Common myeloid progenitor, CD34-positive (primary cell): ENCODE data around the gene LRWD1.
"Not testable (repeated sequence)": the region's sequence is repeated elsewhere in the genome, so short reads cannot be mapped to it uniquely, and the experiment has no call there.

Experiments used
- CTCF ChIA-PET: fragments of 350-600 bp; sonication (Branson Sonifier 250); formaldehyde crosslinking; loops from one replicate; lab custom pipeline; 2021; ENCODE audit warnings: antibody characterized with exemption; lab: Charles Lee
- POLR2A ChIA-PET: fragments of 350-600 bp; sonication (Branson Sonifier 250); formaldehyde crosslinking; loops from one replicate; lab custom pipeline; 2021; ENCODE audit warnings: antibody characterized with exemption; lab: Charles Lee
- DNase-seq, 3 donors: peaks; one replicate each; pipeline versions ENCODE4 v3.0.0 to v3.0.0-alpha.2; 2013
- H3K27ac ChIP-seq, 2 experiments: 1 replicate in 1 of 2; 2 replicates in 1 of 2; pipeline ENCODE4 v1.7.0; 2013; ENCODE audit warnings: inconsistent platforms in 2 of 2, low read length in 2 of 2, mild to moderate bottlenecking in 2 of 2, low read depth in 1 of 2, moderate library complexity in 1 of 2; ENCODE audit not compliant: severe bottlenecking in 2 of 2, insufficient read depth in 1 of 2, poor library complexity in 1 of 2
- H3K27me3 ChIP-seq, 5 experiments: replicated peaks in 2 of 5; 1 replicate in 3 of 5; 2 replicates in 2 of 5; pipeline versions ENCODE4 v1.6.1 to v1.7.0; 2013; ENCODE audit warnings: low read length in 4 of 5, mild to moderate bottlenecking in 2 of 5, moderate library complexity in 2 of 5, inconsistent platforms in 1 of 5; ENCODE audit not compliant: insufficient read depth in 5 of 5, control insufficient read depth in 4 of 5
- H3K36me3 ChIP-seq, 4 experiments: 1 replicate in 2 of 4; 2 replicates in 2 of 4; pipeline versions ENCODE4 v1.6.1 to v1.7.0; 2013; ENCODE audit warnings: low read length in 3 of 4, control low read depth in 1 of 4, mild to moderate bottlenecking in 1 of 4; ENCODE audit not compliant: control insufficient read depth in 4 of 4, insufficient read depth in 4 of 4
- H3K4me1 ChIP-seq, 4 experiments: 1 replicate in 3 of 4; 2 replicates in 1 of 4; pipeline versions ENCODE4 v1.6.1 to v1.7.1; 2013; ENCODE audit warnings: low read length in 3 of 4, mild to moderate bottlenecking in 3 of 4, control low read depth in 1 of 4, inconsistent platforms in 1 of 4, moderate library complexity in 1 of 4; ENCODE audit not compliant: control insufficient read depth in 4 of 4, insufficient read depth in 4 of 4; ENCODE audit errors: control extremely low read depth in 1 of 4
- H3K4me3 ChIP-seq, 7 experiments: 1 replicate in 4 of 7; 2 replicates in 3 of 7; pipeline versions ENCODE4 v1.5.1 to v1.7.0; 2013; ENCODE audit warnings: mild to moderate bottlenecking in 7 of 7, low read length in 6 of 7, moderate library complexity in 6 of 7, inconsistent platforms in 2 of 7, low read depth in 2 of 7, control low read depth in 1 of 7; ENCODE audit not compliant: insufficient read depth in 4 of 7, control insufficient read depth in 1 of 7; ENCODE audit errors: extremely low read depth in 1 of 7
- H3K9me3 ChIP-seq, 5 experiments: 1 replicate in 4 of 5; 2 replicates in 1 of 5; pipeline versions ENCODE4 v1.6.1 to v1.7.1; 2013; ENCODE audit warnings: low read length in 4 of 5, mild to moderate bottlenecking in 2 of 5, inconsistent platforms in 1 of 5, low read depth in 1 of 5, moderate library complexity in 1 of 5; ENCODE audit not compliant: control insufficient read depth in 4 of 5, insufficient read depth in 2 of 5; ENCODE audit errors: control extremely low read depth in 1 of 5
- WGBS: methylation state at CpG from one replicate; pipeline ENCODE4 v1.1.5; 2013; ENCODE audit not compliant: insufficient coverage; 5-methylcytosine and 5-hydroxymethylcytosine counted together

Gene LRWD1

GRCh38 chr7:102450242-102450641 is 14.5 kb upstream of the LRWD1 start:
- Histone ChIP-seq H3K36me3 (peaks cover 5 to 36% (median 26%) of the 10 kb centered on the region in 4 experiments), H3K27me3 (no peaks in the 10 kb centered on the region), H3K4me3 (no peak overlapping the region), H3K27ac (no peak overlapping the region), H3K4me1 (no peaks in the 10 kb centered on the region), H3K9me3 (no peaks in the 10 kb centered on the region)
- peak; percentile 49 to 69 (median 66) for DNase-seq
- WGBS = 76% methylated on average over 6 of the region's 6 CpGs
- POLR2A ChIA-PET = interaction anchor here (0.5 kb wide), 1 partner anchor 38 kb away, joined by 3 read pairs; no protein-coding TSS in a partner anchor
- CTCF ChIA-PET = interaction anchor here (1.1 to 63.4 kb wide), 5 partner anchors 12 to 170 kb away, joined by 3 to 1488 read pairs (median 5); partner anchors contain the start of genes ORAI2 and PRKRIP1

GRCh38 chr7:102451371-102452054 is 13.3 kb upstream of the LRWD1 start:
- 95% methylated on average over 23 of the region's 23 CpGs for WGBS
- H3K27me3 ChIP-seq = no peaks in the 10 kb centered on the region
- ChIA-PET CTCF (interaction anchor here (1.6 to 63.4 kb wide), 4 partner anchors 11 to 171 kb away, joined by 3 to 1488 read pairs (median 10); partner anchors contain the start of genes ORAI2 and PRKRIP1), POLR2A (no interaction called here)
- peaks cover 2 to 36% (median 32%) of the 10 kb centered on the region in 4 experiments for H3K36me3 ChIP-seq
- H3K4me1 ChIP-seq = no peaks in the 10 kb centered on the region
- no peak for DNase-seq
- no peaks in the 10 kb centered on the region for H3K9me3 ChIP-seq
- no peak overlapping the region for H3K4me3 ChIP-seq
- H3K27ac ChIP-seq = no peak overlapping the region

GRCh38 chr7:102452451-102452850 is 12.3 kb upstream of the LRWD1 start:
- POLR2A ChIA-PET = no interaction called here
- Histone ChIP-seq H3K9me3 (no peaks in the 10 kb centered on the region), H3K27me3 (no peaks in the 10 kb centered on the region), H3K36me3 (peaks cover 0 to 36% (median 29%) of the 10 kb centered on the region in 4 experiments), H3K4me1 (no peaks in the 10 kb centered on the region), H3K4me3 (no peak overlapping the region), H3K27ac (no peak overlapping the region)
- 91% methylated on average over 6 of the region's 6 CpGs for WGBS
- CTCF ChIA-PET = interaction anchor here (0.9 to 63.4 kb wide), 2 partner anchors 15 to 34 kb away, joined by 4 to 1488 read pairs; partner anchors contain the start of genes ORAI2 and PRKRIP1
- no peak for DNase-seq

GRCh38 chr7:102453319-102453718 is 11.5 kb upstream of the LRWD1 start:
- Histone ChIP-seq H3K27ac (no peak overlapping the region), H3K36me3 (peaks cover 0 to 34% (median 29%) of the 10 kb centered on the region in 4 experiments), H3K4me1 (no peaks in the 10 kb centered on the region), H3K27me3 (no peaks in the 10 kb centered on the region), H3K4me3 (no peak overlapping the region), H3K9me3 (no peaks in the 10 kb centered on the region)
- DNase-seq = no peak
- WGBS = 93% methylated on average over 7 of the region's 7 CpGs
- ChIA-PET POLR2A (no interaction called here), CTCF (interaction anchor here (63.4 kb wide), 1 partner anchor 35 kb away, joined by 1488 read pairs; the partner anchor contains the start of genes ORAI2 and PRKRIP1)

GRCh38 chr7:102454468-102454867 is 10.3 kb upstream of the LRWD1 start:
- CTCF ChIA-PET = interaction anchor here (1.1 to 63.4 kb wide), 3 partner anchors 8 to 36 kb away, joined by 3 to 1488 read pairs (median 4); partner anchors contain the start of genes ORAI2 and PRKRIP1
- peaks cover 0 to 37% (median 29%) of the 10 kb centered on the region in 4 experiments for H3K36me3 ChIP-seq
- POLR2A ChIA-PET = interaction anchor here (1.0 kb wide), 1 partner anchor 20 kb away, joined by 4 read pairs; no protein-coding TSS in a partner anchor

GRCh38 chr7:102454932-102455331 is 9.9 kb upstream of the LRWD1 start:
- H3K4me1 ChIP-seq, H3K27ac ChIP-seq, DNase-seq, H3K27me3 ChIP-seq, POLR2A ChIA-PET, H3K4me3 ChIP-seq, H3K9me3 ChIP-seq: not testable (repeated sequence)
- WGBS = 86% methylated on average over 6 of the region's 10 CpGs
- peaks cover 0 to 39% (median 30%) of the 10 kb centered on the region in 4 experiments for H3K36me3 ChIP-seq
- CTCF ChIA-PET = interaction anchor here (1.1 to 63.4 kb wide), 4 partner anchors 7 to 36 kb away, joined by 3 to 1488 read pairs (median 6); partner anchors contain the start of genes ALKBH4, LRWD1, ORAI2 and PRKRIP1

More at GRCh38 chr7:102454468-102454867, 10.3 kb upstream of the LRWD1 start:
- Histone ChIP-seq H3K27ac (no peak overlapping the region), H3K4me3 (no peak overlapping the region), H3K9me3 (no peaks in the 10 kb centered on the region), H3K27me3 (no peaks in the 10 kb centered on the region), H3K4me1 (no peaks in the 10 kb centered on the region)
- 86% methylated on average over 11 of the region's 12 CpGs for WGBS
- no peak for DNase-seq
